Neuron (in vitro differentiated cells): ENCODE results near the gene MICAL2.

Experiments
- H2AFZ ChIP-seq: one replicate; pipeline ENCODE4 v1.6.1; 2013; ENCODE audit warnings: low read depth, mild to moderate bottlenecking, inconsistent platforms, low read length, moderate library complexity
- H3K27me3 ChIP-seq: one replicate; pipeline ENCODE4 v1.6.1; 2013; ENCODE audit warnings: low read length; ENCODE audit not compliant: insufficient read depth
- H3K36me3 ChIP-seq: one replicate; pipeline ENCODE4 v1.6.1; 2013; ENCODE audit warnings: low read length; ENCODE audit not compliant: insufficient read depth
- H3K4me1 ChIP-seq: one replicate; pipeline ENCODE4 v1.6.1; 2013; ENCODE audit warnings: low read length; ENCODE audit not compliant: insufficient read depth
- H3K4me3 ChIP-seq: 2 replicates; pipeline ENCODE4 v1.5.1; 2013; ENCODE audit warnings: mild to moderate bottlenecking, low read length, moderate library complexity
- H3K9me3 ChIP-seq: one replicate; pipeline ENCODE4 v1.6.1; 2013; ENCODE audit warnings: low read length

MICAL2 gene

GRCh38 chr11:12094872-12095800, 15.3 kb upstream of the MICAL2 start:
- Histone ChIP-seq H3K4me3 (no peak overlapping the region), H3K4me1 (peaks cover 11% of the 10 kb centered on the region)

GRCh38 chr11:12097219-12097618, 13.2 kb upstream of the MICAL2 start:
- peaks cover 4% of the 10 kb centered on the region for H3K4me1 ChIP-seq
- peaks cover 28% of the 10 kb centered on the region for H3K27me3 ChIP-seq
- no peak overlapping the region for H3K4me3 ChIP-seq
- H3K9me3 ChIP-seq: no peaks in the 10 kb centered on the region
- no peaks in the 10 kb centered on the region for H3K36me3 ChIP-seq
- no peak overlapping the region for H2AFZ ChIP-seq

More at GRCh38 chr11:12094872-12095800, 15.3 kb upstream of the MICAL2 start:
- no peaks in the 10 kb centered on the region for H3K9me3 ChIP-seq
- H3K27me3 ChIP-seq: peaks cover 16% of the 10 kb centered on the region
- no peaks in the 10 kb centered on the region for H3K36me3 ChIP-seq
- no peak overlapping the region for H2AFZ ChIP-seq

- H3K36me3 ChIP-seq: no peaks in the 10 kb centered on the region
- peaks cover 39% of the 10 kb centered on the region for H3K27me3 ChIP-seq
- H3K4me3 ChIP-seq: no peak overlapping the region
- no peaks in the 10 kb centered on the region for H3K4me1 ChIP-seq
- no peaks in the 10 kb centered on the region for H3K9me3 ChIP-seq
- H2AFZ ChIP-seq: no peak overlapping the region
Measured at GRCh38 chr11:12098601-12099000, 11.8 kb upstream of the MICAL2 start.

- H3K9me3 ChIP-seq: no peaks in the 10 kb centered on the region
- peaks cover 45% of the 10 kb centered on the region for H3K27me3 ChIP-seq
- no peaks in the 10 kb centered on the region for H3K36me3 ChIP-seq
- no peak overlapping the region for H2AFZ ChIP-seq
- H3K4me3 ChIP-seq: no peak overlapping the region
- H3K4me1 ChIP-seq: no peaks in the 10 kb centered on the region
Measured at GRCh38 chr11:12099132-12099873, 11.1 kb upstream of the MICAL2 start.

GRCh38 chr11:12100429-12100828, 10.0 kb upstream of the MICAL2 start:
- Histone ChIP-seq H2AFZ (no peak overlapping the region), H3K4me1 (no peaks in the 10 kb centered on the region), H3K4me3 (no peak overlapping the region), H3K36me3 (no peaks in the 10 kb centered on the region), H3K9me3 (no peaks in the 10 kb centered on the region), H3K27me3 (peaks cover 52% of the 10 kb centered on the region)

GRCh38 chr11:12100841-12101242, 9.5 kb upstream of the MICAL2 start:
- Histone ChIP-seq H2AFZ (no peak overlapping the region), H3K27me3 (peaks cover 51% of the 10 kb centered on the region), H3K4me1 (no peaks in the 10 kb centered on the region), H3K9me3 (no peaks in the 10 kb centered on the region), H3K36me3 (no peaks in the 10 kb centered on the region), H3K4me3 (no peak overlapping the region)

- Histone ChIP-seq H3K4me3 (no peak overlapping the region), H2AFZ (no peak overlapping the region), H3K36me3 (no peaks in the 10 kb centered on the region), H3K27me3 (peaks cover 56% of the 10 kb centered on the region), H3K4me1 (no peaks in the 10 kb centered on the region), H3K9me3 (no peaks in the 10 kb centered on the region)
Measured at GRCh38 chr11:12101318-12101717, 9.1 kb upstream of the MICAL2 start.

GRCh38 chr11:12102588-12103410, 7.6 kb upstream of the MICAL2 start:
- Histone ChIP-seq H3K36me3 (no peaks in the 10 kb centered on the region), H2AFZ (no peak overlapping the region), H3K27me3 (peaks cover 60% of the 10 kb centered on the region), H3K4me1 (no peaks in the 10 kb centered on the region), H3K4me3 (no peak overlapping the region), H3K9me3 (no peaks in the 10 kb centered on the region)

GRCh38 chr11:12103411-12104225, 6.8 kb upstream of the MICAL2 start:
- H3K4me3 ChIP-seq: no peak overlapping the region
- H2AFZ ChIP-seq: no peak overlapping the region

GRCh38 chr11:12105471-12105870, 4.9 kb upstream of the MICAL2 start:
- no peaks in the 10 kb centered on the region for H3K36me3 ChIP-seq
- H3K4me1 ChIP-seq: peaks cover 7% of the 10 kb centered on the region
- no peaks in the 10 kb centered on the region for H3K9me3 ChIP-seq
- no peak overlapping the region for H2AFZ ChIP-seq
- no peak overlapping the region for H3K4me3 ChIP-seq
- H3K27me3 ChIP-seq: peaks cover 66% of the 10 kb centered on the region

More at GRCh38 chr11:12103411-12104225, 6.8 kb upstream of the MICAL2 start:
- Histone ChIP-seq H3K4me1 (no peaks in the 10 kb centered on the region), H3K27me3 (peaks cover 58% of the 10 kb centered on the region), H3K36me3 (no peaks in the 10 kb centered on the region), H3K9me3 (no peaks in the 10 kb centered on the region)

GRCh38 chr11:12106101-12106500, 4.3 kb upstream of the MICAL2 start:
- Histone ChIP-seq H3K27me3 (peaks cover 66% of the 10 kb centered on the region), H2AFZ (no peak overlapping the region), H3K9me3 (no peaks in the 10 kb centered on the region)

GRCh38 chr11:12106501-12106900, 3.9 kb upstream of the MICAL2 start:
- peaks cover 69% of the 10 kb centered on the region for H3K27me3 ChIP-seq
- H3K9me3 ChIP-seq: no peaks in the 10 kb centered on the region
- H3K36me3 ChIP-seq: no peaks in the 10 kb centered on the region
- H2AFZ ChIP-seq: no peak overlapping the region
- H3K4me1 ChIP-seq: peaks cover 12% of the 10 kb centered on the region
- no peak overlapping the region for H3K4me3 ChIP-seq

More at GRCh38 chr11:12106101-12106500, 4.3 kb upstream of the MICAL2 start:
- H3K4me3 ChIP-seq: no peak overlapping the region
- H3K4me1 ChIP-seq: peaks cover 12% of the 10 kb centered on the region
- no peaks in the 10 kb centered on the region for H3K36me3 ChIP-seq
